ENCODE measurements around the gene SMIM9. TPM values are rescaled to one million over a fixed set of nuclear protein-coding genes. Genes with fewer than 3 reads are reported as not detected.
"Not testable (repeated sequence)": the region's sequence is repeated elsewhere in the genome, so short reads cannot be mapped to it uniquely, and the experiment has no call there.

Gene SMIM9
- total RNA-seq, result not detected

- ATAC-seq (ENCODE audit: insufficient number of reproducible peaks, low FRiP score, low read depth), result no peak
- TF ChIP-seq CTCF (IDR thresholded peaks at IDR 0.05), result no peak
- DNase-seq (ENCODE audit: low spot score), result no peak
- no peaks in the 10 kb centered on the region for H3K36me3 ChIP-seq
- no peaks in the 10 kb centered on the region for H3K4me1 ChIP-seq (ENCODE audit: control insufficient read depth in 1 of 2, low read depth in 2 of 2)
- no peak within 1 kb of the TSS for H3K4me3 ChIP-seq
- no peak within 1 kb of the TSS for H3K27ac ChIP-seq
- H3K9me3 ChIP-seq, result no peaks in the 10 kb centered on the region
- no peaks in the 10 kb centered on the region for H3K27me3 ChIP-seq (replicated peaks; ENCODE audit: insufficient read depth)
These were observed at the start of gene SMIM9 for GRCh38 chrX:154834562-154834961. Gene SMIM9, minus strand, starts transcription at chrX:154834662. Its CDS starts 3,806 bp downstream, at chrX:154830856.

GRCh38 chrX:154884069-154884468 is 49.6 kb upstream of the SMIM9 start:
- H3K4me3 ChIP-seq; H3K9me3 ChIP-seq; H3K36me3 ChIP-seq; ATAC-seq (ENCODE audit: insufficient number of reproducible peaks, low FRiP score, low read depth); H3K27me3 ChIP-seq (replicated peaks; ENCODE audit: insufficient read depth); DNase-seq (ENCODE audit: low spot score); H3K4me1 ChIP-seq (ENCODE audit: control insufficient read depth in 1 of 2, low read depth in 2 of 2); H3K27ac ChIP-seq: not testable (repeated sequence)

GRCh38 chrX:154873329-154873728 is 38.9 kb upstream of the SMIM9 start:
- ATAC-seq (ENCODE audit: insufficient number of reproducible peaks, low FRiP score, low read depth) (no peak), DNase-seq (ENCODE audit: low spot score) (no peak)
- H3K9me3 ChIP-seq, result no peaks in the 10 kb centered on the region
- no peaks in the 10 kb centered on the region for H3K36me3 ChIP-seq
- no peaks in the 10 kb centered on the region for H3K4me1 ChIP-seq (ENCODE audit: control insufficient read depth in 1 of 2, low read depth in 2 of 2)
- no peak for TF ChIP-seq CTCF (IDR thresholded peaks at IDR 0.05)
- no peaks in the 10 kb centered on the region for H3K27me3 ChIP-seq (replicated peaks; ENCODE audit: insufficient read depth)
- H3K4me3 ChIP-seq, result no peak overlapping the region
- H3K27ac ChIP-seq, result no peak overlapping the region

GRCh38 chrX:154868522-154868921 is 34.1 kb upstream of the SMIM9 start:
- H3K27me3 ChIP-seq (replicated peaks; ENCODE audit: insufficient read depth); H3K9me3 ChIP-seq; H3K4me1 ChIP-seq (ENCODE audit: control insufficient read depth in 1 of 2, low read depth in 2 of 2); DNase-seq (ENCODE audit: low spot score); ATAC-seq (ENCODE audit: insufficient number of reproducible peaks, low FRiP score, low read depth); H3K36me3 ChIP-seq; H3K27ac ChIP-seq; H3K4me3 ChIP-seq: not testable (repeated sequence)

GRCh38 chrX:154855256-154855655 is 20.8 kb upstream of the SMIM9 start:
- ATAC-seq (ENCODE audit: insufficient number of reproducible peaks, low FRiP score, low read depth) (no peak), DNase-seq (ENCODE audit: low spot score) (no peak)
- H3K4me1 ChIP-seq (ENCODE audit: control insufficient read depth in 1 of 2, low read depth in 2 of 2), result no peaks in the 10 kb centered on the region
- no peak overlapping the region for H3K4me3 ChIP-seq
- H3K9me3 ChIP-seq, result no peaks in the 10 kb centered on the region
- H3K27me3 ChIP-seq (replicated peaks; ENCODE audit: insufficient read depth), result no peaks in the 10 kb centered on the region
- TF ChIP-seq CTCF (IDR thresholded peaks at IDR 0.05), result no peak
- H3K27ac ChIP-seq, result no peak overlapping the region
- no peaks in the 10 kb centered on the region for H3K36me3 ChIP-seq

GRCh38 chrX:154850957-154851611 is 16.6 kb upstream of the SMIM9 start:
- H3K27ac ChIP-seq, result no peak overlapping the region

More at GRCh38 chrX:154850957-154851611, 16.6 kb upstream of the SMIM9 start:
- no peak overlapping the region for H3K4me3 ChIP-seq
- no peak for DNase-seq (ENCODE audit: low spot score)
- no peak for TF ChIP-seq CTCF (IDR thresholded peaks at IDR 0.05)
- H3K27me3 ChIP-seq (replicated peaks; ENCODE audit: insufficient read depth), result no peaks in the 10 kb centered on the region
- H3K9me3 ChIP-seq, result no peaks in the 10 kb centered on the region
- ATAC-seq (ENCODE audit: insufficient number of reproducible peaks, low FRiP score, low read depth), result no peak
- no peaks in the 10 kb centered on the region for H3K4me1 ChIP-seq (ENCODE audit: control insufficient read depth in 1 of 2, low read depth in 2 of 2)
- no peaks in the 10 kb centered on the region for H3K36me3 ChIP-seq
